IMR-90 (cell line): ENCODE data around the gene EXOC4.

Experiments
- CTCF ChIP-seq: conservative IDR thresholded peaks from 2 replicates; pipeline ENCODE4 v1.5.1; 2012; ENCODE audit warnings: mild to moderate bottlenecking, low read depth, low read length, improper control_type of control experiment
- POLR2A ChIP-seq: IDR thresholded peaks from 2 replicates; pipeline ENCODE4 v1.6.1; 2012; ENCODE audit warnings: mild to moderate bottlenecking, low read depth, low read length
- SMC3 ChIP-seq: fragments of 150-350 bp; IDR thresholded peaks from 2 replicates; pipeline ENCODE4 v1.6.1; 2016; ENCODE audit warnings: low read depth, mild to moderate bottlenecking, antibody characterized with exemption, low read length, moderate library complexity

GRCh38 chr7:133252506-133252857, 396 bp upstream of the EXOC4 start:
- TF ChIP-seq CTCF (no peak), POLR2A (no peak), SMC3 (no peak)
